GM23338 (cell line): Measurements from ENCODE around the gene DACT2. TPM values are rescaled to one million over a fixed set of nuclear protein-coding genes. Genes with fewer than 3 reads are reported as not detected.

Experiments used
- ATAC-seq: fragments of 200-7000 bp; cut with Tn5 transposase; 3 replicates; pipeline ENCODE4 v1.9.1; 2020
- DNase-seq: peaks from one replicate; pipeline ENCODE4 v3.0.0-alpha.2; 2015; ENCODE audit warnings: low spot score
- H2AFZ ChIP-seq: fragments of 200-600 bp; sonication (generic); 2 replicates; pipeline ENCODE4 v1.8.0; 2016; ENCODE audit warnings: antibody characterized with exemption, mild to moderate bottlenecking, moderate library complexity
- H3F3A ChIP-seq: fragments of 200-600 bp; sonication (generic); replicated peaks from 2 replicates; pipeline ENCODE4 v1.8.0; 2017; ENCODE audit warnings: antibody characterized with exemption, mixed run types, low read depth
- H3K27ac ChIP-seq: fragments of 200-600 bp; sonication (generic); 2 replicates; pipeline ENCODE4 v1.6.1; 2016; ENCODE audit warnings: low read depth
- H3K27me3 ChIP-seq: fragments of 200-600 bp; sonication (generic); 2 replicates; pipeline ENCODE4 v1.8.0; 2016; ENCODE audit warnings: mild to moderate bottlenecking, mixed run types, moderate library complexity; ENCODE audit not compliant: insufficient read depth
- H3K36me3 ChIP-seq: fragments of 200-600 bp; sonication (generic); 2 replicates; pipeline ENCODE4 v1.8.0; 2016; ENCODE audit warnings: mild to moderate bottlenecking; ENCODE audit not compliant: insufficient read depth
- H3K4me1 ChIP-seq: fragments of 200-600 bp; sonication (generic); 2 replicates; pipeline ENCODE4 v1.8.0; 2016; ENCODE audit warnings: mild to moderate bottlenecking, moderate library complexity; ENCODE audit not compliant: insufficient read depth
- H3K4me2 ChIP-seq: fragments of 200-600 bp; sonication (generic); 2 replicates; pipeline ENCODE4 v1.7.1; 2017; ENCODE audit warnings: mixed run types
- H3K4me3 ChIP-seq: fragments of 200-600 bp; sonication (generic); 2 replicates; pipeline ENCODE4 v1.6.1; 2016; ENCODE audit warnings: mixed run types
- H3K79me2 ChIP-seq: fragments of 200-600 bp; sonication (generic); replicated peaks from 2 replicates; pipeline ENCODE4 v1.8.0; 2017; ENCODE audit warnings: mild to moderate bottlenecking; ENCODE audit not compliant: insufficient read depth
- H3K9me2 ChIP-seq: fragments of 200-600 bp; sonication (generic); 2 replicates; pipeline ENCODE4 v1.8.0; 2017; ENCODE audit not compliant: insufficient read depth
- H4K20me1 ChIP-seq: fragments of 200-600 bp; sonication (generic); replicated peaks from 2 replicates; pipeline ENCODE4 v1.8.0; 2017; ENCODE audit warnings: mild to moderate bottlenecking; ENCODE audit not compliant: insufficient read depth
- H3K27ac Mint-ChIP-seq: 2 replicates; pipeline ENCODE4 v1.8.0; 2020; ENCODE audit warnings: inconsistent platforms, mild to moderate bottlenecking, moderate library complexity, mixed read lengths
- H3K27me3 Mint-ChIP-seq: 3 replicates; pipeline ENCODE4 v1.8.0; 2022; ENCODE audit warnings: low read depth, mild to moderate bottlenecking, moderate library complexity, mixed read lengths, inconsistent platforms; ENCODE audit not compliant: insufficient read depth, poor library complexity
- H3K36me3 Mint-ChIP-seq: 3 replicates; pipeline ENCODE4 v1.8.0; 2021; ENCODE audit warnings: low read depth, mild to moderate bottlenecking, inconsistent platforms, moderate library complexity, mixed read lengths
- H3K4me1 Mint-ChIP-seq: 3 replicates; pipeline ENCODE4 v1.8.0; 2020; ENCODE audit warnings: mild to moderate bottlenecking, inconsistent platforms, mixed read lengths
- H3K4me3 Mint-ChIP-seq: 3 replicates; pipeline ENCODE4 v1.8.0; 2021; ENCODE audit warnings: moderate library complexity, mild to moderate bottlenecking, inconsistent platforms, mixed read lengths
- H3K9me3 Mint-ChIP-seq: 3 replicates; pipeline ENCODE4 v1.8.0; 2020; ENCODE audit warnings: moderate library complexity, mild to moderate bottlenecking, inconsistent platforms, mixed read lengths
- CREB1 ChIP-seq: fragments of 250-450 bp; sonication (Bioruptor Pico); IDR thresholded peaks from 2 replicates; pipeline ENCODE4 v1.5.0; 2020; ENCODE audit warnings: low read depth, mild to moderate bottlenecking, moderate library complexity
- POLR2AphosphoS5 ChIP-seq: IDR thresholded peaks from 2 replicates; pipeline ENCODE4 v1.6.1; 2016; ENCODE audit warnings: antibody characterized with exemption, low read depth
- long read RNA-seq: library from polyadenylated mRNA; unstranded; transcript quantifications from one replicate; pipeline ENCODE4 v2.0.0, GENCODE V29; 2020; ENCODE audit not compliant: unreplicated experiment
- polyA plus RNA-seq: library from polyadenylated mRNA; unstranded; fragments of >200 nt; fragmentation: Nextera tagmentation; extraction: Ambion mirVana; gene quantifications from 2 replicates; pipeline ENCODE4 v1.2.1, GENCODE V29; 2016
- total RNA-seq: library from RNA; depleted of rRNA; stranded (reverse); fragments of >200 nt; shearing (Covaris generic); gene quantifications from 2 replicates; pipeline ENCODE4 v1.2.3, GENCODE V29; 2014; rRNA removed
- TF ChIP-seq, protein P1 (sequence below): fragments of 250-450 bp; sonication (Bioruptor Pico); IDR thresholded peaks from 2 replicates; pipeline ENCODE4 v1.5.0; 2020; ENCODE audit warnings: mild to moderate bottlenecking, moderate library complexity
- TF ChIP-seq, protein P2 (sequence below): IDR thresholded peaks from one replicate; pipeline ENCODE4 v1.6.1; 2018; ENCODE audit warnings: antibody characterized with exemption; ENCODE audit not compliant: unreplicated experiment

DACT2 gene, protein sequence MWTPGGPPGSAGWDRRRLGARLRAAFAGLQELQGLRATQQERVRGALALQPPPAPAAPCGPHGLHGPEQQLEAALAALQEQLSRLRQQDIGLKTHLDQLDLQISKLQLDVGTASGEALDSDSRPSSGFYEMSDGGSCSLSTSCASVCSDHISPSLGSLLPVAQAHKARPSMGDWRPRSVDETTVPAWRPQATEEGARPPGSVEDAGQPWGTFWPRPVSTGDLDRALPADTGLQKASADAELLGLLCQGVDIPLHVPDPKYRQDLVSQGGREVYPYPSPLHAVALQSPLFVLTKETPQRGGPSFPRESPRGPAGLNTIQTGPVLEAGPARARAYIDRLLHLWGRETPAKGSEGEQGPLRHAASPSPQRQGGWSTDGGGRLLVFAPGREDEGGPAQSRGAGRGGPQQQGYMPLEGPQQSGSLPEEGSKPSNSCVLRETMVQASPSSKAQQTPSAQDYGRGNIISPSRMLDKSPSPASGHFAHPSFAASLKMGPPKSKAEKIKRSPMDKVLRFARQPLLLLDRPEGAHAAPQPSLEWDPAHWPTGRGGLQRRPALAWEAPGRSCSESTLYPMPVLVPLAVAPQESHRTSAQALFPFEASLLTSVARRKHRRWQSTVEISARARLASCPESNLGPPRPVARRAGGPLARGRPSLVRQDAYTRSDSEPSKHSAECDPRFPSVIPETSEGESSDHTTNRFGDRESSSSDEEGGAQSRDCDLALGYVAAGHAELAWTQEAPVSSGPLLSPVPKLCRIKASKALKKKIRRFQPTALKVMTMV
- total RNA-seq (7.3 and 10.6 TPM in 2 replicates), polyA plus RNA-seq (1.5 and 1.8 TPM in 2 replicates)
- long read RNA-seq, partial matches to known transcripts = 0 of 2 reads
- long read RNA-seq, other reads (novel, unspliced or antisense) = 0 of 2 reads

DNA sequence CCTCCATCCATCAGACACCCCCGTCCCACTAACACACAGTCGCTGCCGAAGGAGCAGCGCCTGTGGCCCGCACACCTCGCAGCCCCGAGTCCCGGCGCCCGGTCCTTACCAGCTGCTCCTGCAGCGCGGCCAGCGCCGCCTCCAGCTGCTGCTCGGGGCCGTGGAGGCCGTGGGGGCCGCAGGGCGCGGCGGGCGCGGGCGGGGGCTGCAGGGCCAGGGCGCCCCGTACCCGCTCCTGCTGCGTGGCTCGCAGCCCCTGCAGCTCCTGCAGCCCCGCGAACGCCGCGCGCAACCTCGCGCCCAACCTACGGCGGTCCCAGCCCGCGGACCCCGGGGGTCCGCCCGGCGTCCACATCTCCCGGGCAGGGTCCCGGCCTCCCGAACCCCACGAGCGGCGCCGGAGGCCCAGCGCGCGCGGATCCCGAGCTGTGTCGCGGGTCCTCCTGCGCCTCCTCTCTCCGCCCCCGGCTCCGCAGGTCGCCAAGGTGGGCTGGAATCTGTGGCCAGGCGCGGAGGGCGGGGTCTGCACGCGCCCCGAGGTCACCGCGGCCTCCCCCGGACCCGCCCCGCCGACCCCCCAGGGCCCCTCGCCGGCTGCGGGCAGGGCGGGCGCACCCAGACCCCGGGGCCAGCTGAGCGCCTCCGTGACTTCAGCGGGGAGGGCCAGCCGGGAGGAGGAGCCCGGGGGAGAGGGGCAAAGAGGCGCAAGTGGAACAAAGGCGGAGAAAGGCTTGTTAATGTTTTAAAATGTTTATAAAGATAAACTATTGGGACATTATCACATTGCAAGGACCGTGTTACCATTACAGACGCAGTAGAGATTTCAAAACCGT, at the start of gene DACT2:
Gene DACT2, minus strand, starts transcription at position 499 of the 833 bp plus-strand sequence. Its CDS starts 144 bp downstream, at position 355.
- ATAC-seq (peak; percentile 74), DNase-seq (peak; percentile 67)
- peaks cover 3% of the 10 kb centered on the region; the same call in 1 of the 3 replicates for H3K36me3 Mint-ChIP-seq
- no peak within 1 kb of the TSS for H3K27ac Mint-ChIP-seq
- Histone ChIP-seq H4K20me1 (no peaks in the 10 kb centered on the region), H3K36me3 (no peaks in the 10 kb centered on the region), H2AFZ (peak within 1 kb of the TSS; percentile 63), H3K4me3 (peak within 1 kb of the TSS; percentile 68), H3K27ac (no peak within 1 kb of the TSS), H3F3A (no peaks in the 10 kb centered on the region), H3K9me2 (no peaks in the 10 kb centered on the region), H3K4me2 (peak within 1 kb of the TSS; percentile 84), H3K4me1 (peaks cover 3% of the 10 kb centered on the region; the same call in 1 of the 2 replicates), H3K27me3 (peaks cover 14% of the 10 kb centered on the region), H3K79me2 (no peaks in the 10 kb centered on the region; the same call in 1 of the 2 replicates)
- H3K27me3 Mint-ChIP-seq = peaks cover 26% of the 10 kb centered on the region
- TF ChIP-seq CREB1 (CRISPR knock-in tag) (no peak), POLR2AphosphoS5 (peak; percentile 16; the same call in 1 of the 2 replicates)
- peaks cover 23% of the 10 kb centered on the region for H3K4me1 Mint-ChIP-seq
- peak within 1 kb of the TSS; percentile 77 for H3K4me3 Mint-ChIP-seq
- peaks cover 17% of the 10 kb centered on the region for H3K9me3 Mint-ChIP-seq

DNA sequence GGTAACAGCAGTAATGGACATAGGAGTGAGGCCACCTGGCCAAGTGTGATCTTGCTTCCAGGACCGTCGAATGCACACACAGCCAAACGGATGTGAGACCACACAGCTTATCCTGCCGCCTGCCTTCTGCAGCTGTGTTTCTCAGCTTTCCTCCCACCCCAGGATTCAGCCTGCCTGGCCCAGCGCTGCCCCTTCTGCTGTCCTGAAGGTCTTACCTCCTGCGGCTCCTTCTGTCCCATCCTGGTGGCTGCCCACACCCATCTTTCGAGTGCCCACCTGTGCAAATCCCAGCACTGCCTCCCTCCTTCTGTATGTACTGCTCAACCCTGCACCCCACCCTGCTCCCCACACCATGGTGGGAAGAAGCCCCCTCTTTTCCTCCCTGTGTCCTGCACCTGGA, 49.4 kb upstream of the DACT2 start:
- no peaks in the 10 kb centered on the region for H3K9me2 ChIP-seq
- peaks cover 15% of the 10 kb centered on the region for H3K9me3 Mint-ChIP-seq
- no peaks in the 10 kb centered on the region for H3K36me3 ChIP-seq
- ATAC-seq (no peak), DNase-seq (no peak)
- H3K27me3 ChIP-seq = no peaks in the 10 kb centered on the region
- H3K27me3 Mint-ChIP-seq = peaks cover 2% of the 10 kb centered on the region
- no peak overlapping the region for H3K4me3 ChIP-seq
- H3K4me1 Mint-ChIP-seq = peaks cover 6% of the 10 kb centered on the region
- TF ChIP-seq, protein P1, sequence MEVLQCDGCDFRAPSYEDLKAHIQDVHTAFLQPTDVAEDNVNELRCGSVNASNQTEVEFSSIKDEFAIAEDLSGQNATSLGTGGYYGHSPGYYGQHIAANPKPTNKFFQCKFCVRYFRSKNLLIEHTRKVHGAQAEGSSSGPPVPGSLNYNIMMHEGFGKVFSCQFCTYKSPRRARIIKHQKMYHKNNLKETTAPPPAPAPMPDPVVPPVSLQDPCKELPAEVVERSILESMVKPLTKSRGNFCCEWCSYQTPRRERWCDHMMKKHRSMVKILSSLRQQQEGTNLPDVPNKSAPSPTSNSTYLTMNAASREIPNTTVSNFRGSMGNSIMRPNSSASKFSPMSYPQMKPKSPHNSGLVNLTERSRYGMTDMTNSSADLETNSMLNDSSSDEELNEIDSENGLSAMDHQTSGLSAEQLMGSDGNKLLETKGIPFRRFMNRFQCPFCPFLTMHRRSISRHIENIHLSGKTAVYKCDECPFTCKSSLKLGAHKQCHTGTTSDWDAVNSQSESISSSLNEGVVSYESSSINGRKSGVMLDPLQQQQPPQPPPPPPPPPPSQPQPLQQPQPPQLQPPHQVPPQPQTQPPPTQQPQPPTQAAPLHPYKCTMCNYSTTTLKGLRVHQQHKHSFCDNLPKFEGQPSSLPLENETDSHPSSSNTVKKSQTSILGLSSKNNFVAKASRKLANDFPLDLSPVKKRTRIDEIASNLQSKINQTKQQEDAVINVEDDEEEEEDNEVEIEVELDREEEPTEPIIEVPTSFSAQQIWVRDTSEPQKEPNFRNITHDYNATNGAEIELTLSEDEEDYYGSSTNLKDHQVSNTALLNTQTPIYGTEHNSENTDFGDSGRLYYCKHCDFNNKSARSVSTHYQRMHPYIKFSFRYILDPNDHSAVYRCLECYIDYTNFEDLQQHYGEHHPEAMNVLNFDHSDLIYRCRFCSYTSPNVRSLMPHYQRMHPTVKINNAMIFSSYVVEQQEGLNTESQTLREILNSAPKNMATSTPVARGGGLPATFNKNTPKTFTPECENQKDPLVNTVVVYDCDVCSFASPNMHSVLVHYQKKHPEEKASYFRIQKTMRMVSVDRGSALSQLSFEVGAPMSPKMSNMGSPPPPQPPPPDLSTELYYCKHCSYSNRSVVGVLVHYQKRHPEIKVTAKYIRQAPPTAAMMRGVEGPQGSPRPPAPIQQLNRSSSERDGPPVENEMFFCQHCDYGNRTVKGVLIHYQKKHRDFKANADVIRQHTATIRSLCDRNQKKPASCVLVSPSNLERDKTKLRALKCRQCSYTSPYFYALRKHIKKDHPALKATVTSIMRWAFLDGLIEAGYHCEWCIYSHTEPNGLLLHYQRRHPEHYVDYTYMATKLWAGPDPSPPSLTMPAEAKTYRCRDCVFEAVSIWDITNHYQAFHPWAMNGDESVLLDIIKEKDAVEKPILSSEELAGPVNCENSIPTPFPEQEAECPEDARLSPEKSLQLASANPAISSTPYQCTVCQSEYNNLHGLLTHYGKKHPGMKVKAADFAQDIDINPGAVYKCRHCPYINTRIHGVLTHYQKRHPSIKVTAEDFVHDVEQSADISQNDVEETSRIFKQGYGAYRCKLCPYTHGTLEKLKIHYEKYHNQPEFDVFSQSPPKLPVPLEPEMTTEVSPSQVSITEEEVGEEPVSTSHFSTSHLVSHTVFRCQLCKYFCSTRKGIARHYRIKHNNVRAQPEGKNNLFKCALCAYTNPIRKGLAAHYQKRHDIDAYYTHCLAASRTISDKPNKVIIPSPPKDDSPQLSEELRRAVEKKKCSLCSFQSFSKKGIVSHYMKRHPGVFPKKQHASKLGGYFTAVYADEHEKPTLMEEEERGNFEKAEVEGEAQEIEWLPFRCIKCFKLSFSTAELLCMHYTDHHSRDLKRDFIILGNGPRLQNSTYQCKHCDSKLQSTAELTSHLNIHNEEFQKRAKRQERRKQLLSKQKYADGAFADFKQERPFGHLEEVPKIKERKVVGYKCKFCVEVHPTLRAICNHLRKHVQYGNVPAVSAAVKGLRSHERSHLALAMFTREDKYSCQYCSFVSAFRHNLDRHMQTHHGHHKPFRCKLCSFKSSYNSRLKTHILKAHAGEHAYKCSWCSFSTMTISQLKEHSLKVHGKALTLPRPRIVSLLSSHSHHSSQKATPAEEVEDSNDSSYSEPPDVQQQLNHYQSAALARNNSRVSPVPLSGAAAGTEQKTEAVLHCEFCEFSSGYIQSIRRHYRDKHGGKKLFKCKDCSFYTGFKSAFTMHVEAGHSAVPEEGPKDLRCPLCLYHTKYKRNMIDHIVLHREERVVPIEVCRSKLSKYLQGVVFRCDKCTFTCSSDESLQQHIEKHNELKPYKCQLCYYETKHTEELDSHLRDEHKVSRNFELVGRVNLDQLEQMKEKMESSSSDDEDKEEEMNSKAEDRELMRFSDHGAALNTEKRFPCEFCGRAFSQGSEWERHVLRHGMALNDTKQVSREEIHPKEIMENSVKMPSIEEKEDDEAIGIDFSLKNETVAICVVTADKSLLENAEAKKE = no peak
- TF ChIP-seq, protein P2, sequence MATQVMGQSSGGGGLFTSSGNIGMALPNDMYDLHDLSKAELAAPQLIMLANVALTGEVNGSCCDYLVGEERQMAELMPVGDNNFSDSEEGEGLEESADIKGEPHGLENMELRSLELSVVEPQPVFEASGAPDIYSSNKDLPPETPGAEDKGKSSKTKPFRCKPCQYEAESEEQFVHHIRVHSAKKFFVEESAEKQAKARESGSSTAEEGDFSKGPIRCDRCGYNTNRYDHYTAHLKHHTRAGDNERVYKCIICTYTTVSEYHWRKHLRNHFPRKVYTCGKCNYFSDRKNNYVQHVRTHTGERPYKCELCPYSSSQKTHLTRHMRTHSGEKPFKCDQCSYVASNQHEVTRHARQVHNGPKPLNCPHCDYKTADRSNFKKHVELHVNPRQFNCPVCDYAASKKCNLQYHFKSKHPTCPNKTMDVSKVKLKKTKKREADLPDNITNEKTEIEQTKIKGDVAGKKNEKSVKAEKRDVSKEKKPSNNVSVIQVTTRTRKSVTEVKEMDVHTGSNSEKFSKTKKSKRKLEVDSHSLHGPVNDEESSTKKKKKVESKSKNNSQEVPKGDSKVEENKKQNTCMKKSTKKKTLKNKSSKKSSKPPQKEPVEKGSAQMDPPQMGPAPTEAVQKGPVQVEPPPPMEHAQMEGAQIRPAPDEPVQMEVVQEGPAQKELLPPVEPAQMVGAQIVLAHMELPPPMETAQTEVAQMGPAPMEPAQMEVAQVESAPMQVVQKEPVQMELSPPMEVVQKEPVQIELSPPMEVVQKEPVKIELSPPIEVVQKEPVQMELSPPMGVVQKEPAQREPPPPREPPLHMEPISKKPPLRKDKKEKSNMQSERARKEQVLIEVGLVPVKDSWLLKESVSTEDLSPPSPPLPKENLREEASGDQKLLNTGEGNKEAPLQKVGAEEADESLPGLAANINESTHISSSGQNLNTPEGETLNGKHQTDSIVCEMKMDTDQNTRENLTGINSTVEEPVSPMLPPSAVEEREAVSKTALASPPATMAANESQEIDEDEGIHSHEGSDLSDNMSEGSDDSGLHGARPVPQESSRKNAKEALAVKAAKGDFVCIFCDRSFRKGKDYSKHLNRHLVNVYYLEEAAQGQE = no peak
- H3K4me3 Mint-ChIP-seq = no peak overlapping the region
- no peak overlapping the region for H3K27ac ChIP-seq
- H4K20me1 ChIP-seq = no peaks in the 10 kb centered on the region
- H2AFZ ChIP-seq = no peak overlapping the region
- no peaks in the 10 kb centered on the region for H3K4me1 ChIP-seq
- H3K4me2 ChIP-seq = no peak overlapping the region
- no peaks in the 10 kb centered on the region for H3F3A ChIP-seq
- no peaks in the 10 kb centered on the region for H3K79me2 ChIP-seq
- H3K36me3 Mint-ChIP-seq = peaks cover 13% of the 10 kb centered on the region
- peak overlapping the region; percentile 36; the same call in 1 of the 2 replicates for H3K27ac Mint-ChIP-seq
